Measurements from ENCODE around the gene PHF20. TPM values are rescaled to one million over a fixed set of nuclear protein-coding genes. Genes with fewer than 3 reads are reported as not detected.
"Not testable (repeated sequence)": the region's sequence is repeated elsewhere in the genome, so short reads cannot be mapped to it uniquely, and the experiment has no call there.

Gene PHF20
- polyA plus RNA-seq, 1 donor from 2014 or later = 49.2 TPM

- no peaks in the 10 kb centered on the region for H3K36me3 ChIP-seq (ENCODE audit: insufficient read depth, low read length)
- H3K79me2 ChIP-seq (replicated peaks; ENCODE audit: insufficient read depth, low read length) = no peaks in the 10 kb centered on the region
- H3K27ac ChIP-seq (ENCODE audit: low read length) = no peak overlapping the region
- no peaks in the 10 kb centered on the region for H3F3A ChIP-seq (ENCODE audit: insufficient read depth, low read length, poor library complexity, severe bottlenecking)
- H3K9ac ChIP-seq (ENCODE audit: low read length) = no peak overlapping the region
- H4K20me1 ChIP-seq (ENCODE audit: insufficient read depth) = no peaks in the 10 kb centered on the region
- no peak overlapping the region for H2AFZ ChIP-seq (ENCODE audit: low read depth, low read length)
- H3K27me3 ChIP-seq (ENCODE audit: insufficient read depth, low read depth, low read length) = no peaks in the 10 kb centered on the region
- no peaks in the 10 kb centered on the region for H3K9me3 ChIP-seq (ENCODE audit: low read length)
- TF ChIP-seq TAF1 (IDR thresholded peaks at IDR 0.05; ENCODE audit: low read depth) (no peak), CTCF (IDR thresholded peaks at IDR 0.05; ENCODE audit: poor library complexity, severe bottlenecking) (no peak), EZH2 (IDR thresholded peaks at IDR 0.05; ENCODE audit: borderline replicate concordance, insufficient read depth, low read length, poor library complexity, severe bottlenecking) (no peak)
- no peak overlapping the region for H3K4me3 ChIP-seq (ENCODE audit: low read length)
- no peaks in the 10 kb centered on the region for H3K9me2 ChIP-seq (ENCODE audit: insufficient read depth, low read length)
- no peak overlapping the region for H3K4me2 ChIP-seq (ENCODE audit: low read length)
Measured at GRCh38 chr20:35757098-35757705, 14.6 kb upstream of the PHF20 start.

GRCh38 chr20:35761548-35761947, 10.3 kb upstream of the PHF20 start:
- not testable (repeated sequence) for H3F3A ChIP-seq (ENCODE audit: insufficient read depth, low read length, poor library complexity, severe bottlenecking); H3K9me3 ChIP-seq (ENCODE audit: low read length); H4K20me1 ChIP-seq (ENCODE audit: insufficient read depth); H3K36me3 ChIP-seq (ENCODE audit: insufficient read depth, low read length); H3K4me3 ChIP-seq (ENCODE audit: low read length); H3K27ac ChIP-seq (ENCODE audit: low read length); H3K9ac ChIP-seq (ENCODE audit: low read length); H3K27me3 ChIP-seq (ENCODE audit: insufficient read depth, low read depth, low read length); H2AFZ ChIP-seq (ENCODE audit: low read depth, low read length); H3K79me2 ChIP-seq (replicated peaks; ENCODE audit: insufficient read depth, low read length); H3K9me2 ChIP-seq (ENCODE audit: insufficient read depth, low read length); H3K4me2 ChIP-seq (ENCODE audit: low read length)

- H4K20me1 ChIP-seq (ENCODE audit: insufficient read depth) = no peaks in the 10 kb centered on the region
- H3F3A ChIP-seq (ENCODE audit: insufficient read depth, low read length, poor library complexity, severe bottlenecking) = no peaks in the 10 kb centered on the region
- H3K4me2 ChIP-seq (ENCODE audit: low read length) = no peak overlapping the region
- no peak overlapping the region for H2AFZ ChIP-seq (ENCODE audit: low read depth, low read length)
- H3K36me3 ChIP-seq (ENCODE audit: insufficient read depth, low read length) = no peaks in the 10 kb centered on the region
- no peak for TF ChIP-seq RAD21 (conservative IDR thresholded peaks at IDR 0.05)
- no peak for TF ChIP-seq POLR2AphosphoS5 (IDR thresholded peaks at IDR 0.05)
- TF ChIP-seq EZH2 (IDR thresholded peaks at IDR 0.05; ENCODE audit: borderline replicate concordance, insufficient read depth, low read length, poor library complexity, severe bottlenecking) = no peak
- TF ChIP-seq CTCF (IDR thresholded peaks at IDR 0.05; ENCODE audit: poor library complexity, severe bottlenecking) = no peak
- TF ChIP-seq, protein P1, sequence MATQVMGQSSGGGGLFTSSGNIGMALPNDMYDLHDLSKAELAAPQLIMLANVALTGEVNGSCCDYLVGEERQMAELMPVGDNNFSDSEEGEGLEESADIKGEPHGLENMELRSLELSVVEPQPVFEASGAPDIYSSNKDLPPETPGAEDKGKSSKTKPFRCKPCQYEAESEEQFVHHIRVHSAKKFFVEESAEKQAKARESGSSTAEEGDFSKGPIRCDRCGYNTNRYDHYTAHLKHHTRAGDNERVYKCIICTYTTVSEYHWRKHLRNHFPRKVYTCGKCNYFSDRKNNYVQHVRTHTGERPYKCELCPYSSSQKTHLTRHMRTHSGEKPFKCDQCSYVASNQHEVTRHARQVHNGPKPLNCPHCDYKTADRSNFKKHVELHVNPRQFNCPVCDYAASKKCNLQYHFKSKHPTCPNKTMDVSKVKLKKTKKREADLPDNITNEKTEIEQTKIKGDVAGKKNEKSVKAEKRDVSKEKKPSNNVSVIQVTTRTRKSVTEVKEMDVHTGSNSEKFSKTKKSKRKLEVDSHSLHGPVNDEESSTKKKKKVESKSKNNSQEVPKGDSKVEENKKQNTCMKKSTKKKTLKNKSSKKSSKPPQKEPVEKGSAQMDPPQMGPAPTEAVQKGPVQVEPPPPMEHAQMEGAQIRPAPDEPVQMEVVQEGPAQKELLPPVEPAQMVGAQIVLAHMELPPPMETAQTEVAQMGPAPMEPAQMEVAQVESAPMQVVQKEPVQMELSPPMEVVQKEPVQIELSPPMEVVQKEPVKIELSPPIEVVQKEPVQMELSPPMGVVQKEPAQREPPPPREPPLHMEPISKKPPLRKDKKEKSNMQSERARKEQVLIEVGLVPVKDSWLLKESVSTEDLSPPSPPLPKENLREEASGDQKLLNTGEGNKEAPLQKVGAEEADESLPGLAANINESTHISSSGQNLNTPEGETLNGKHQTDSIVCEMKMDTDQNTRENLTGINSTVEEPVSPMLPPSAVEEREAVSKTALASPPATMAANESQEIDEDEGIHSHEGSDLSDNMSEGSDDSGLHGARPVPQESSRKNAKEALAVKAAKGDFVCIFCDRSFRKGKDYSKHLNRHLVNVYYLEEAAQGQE (IDR thresholded peaks at IDR 0.05; ENCODE audit: borderline replicate concordance) = no peak
- TF ChIP-seq SMC3 (conservative IDR thresholded peaks at IDR 0.05; ENCODE audit: poor library complexity) = no peak
- no peak for TF ChIP-seq MXI1 (conservative IDR thresholded peaks at IDR 0.05; ENCODE audit: poor library complexity, severe bottlenecking)
- no peak for TF ChIP-seq TAF1 (IDR thresholded peaks at IDR 0.05; ENCODE audit: low read depth)
- no peak overlapping the region for H3K4me3 ChIP-seq (ENCODE audit: low read length)
- H3K27me3 ChIP-seq (ENCODE audit: insufficient read depth, low read depth, low read length) = no peaks in the 10 kb centered on the region
- H3K79me2 ChIP-seq (replicated peaks; ENCODE audit: insufficient read depth, low read length) = no peaks in the 10 kb centered on the region
- H3K9me3 ChIP-seq (ENCODE audit: low read length) = no peaks in the 10 kb centered on the region
- H3K9me2 ChIP-seq (ENCODE audit: insufficient read depth, low read length) = no peaks in the 10 kb centered on the region
- no peak overlapping the region for H3K27ac ChIP-seq (ENCODE audit: low read length)
- no peak overlapping the region for H3K9ac ChIP-seq (ENCODE audit: low read length)
Measured at GRCh38 chr20:35762461-35762860, 9.4 kb upstream of the PHF20 start.

- H3K36me3 ChIP-seq (ENCODE audit: insufficient read depth, low read length); H3K9me2 ChIP-seq (ENCODE audit: insufficient read depth, low read length); H3K27me3 ChIP-seq (ENCODE audit: insufficient read depth, low read depth, low read length); H3K27ac ChIP-seq (ENCODE audit: low read length); H3K4me3 ChIP-seq (ENCODE audit: low read length); H2AFZ ChIP-seq (ENCODE audit: low read depth, low read length); H4K20me1 ChIP-seq (ENCODE audit: insufficient read depth); H3K9me3 ChIP-seq (ENCODE audit: low read length); H3K4me2 ChIP-seq (ENCODE audit: low read length); H3F3A ChIP-seq (ENCODE audit: insufficient read depth, low read length, poor library complexity, severe bottlenecking); H3K9ac ChIP-seq (ENCODE audit: low read length); H3K79me2 ChIP-seq (replicated peaks; ENCODE audit: insufficient read depth, low read length): not testable (repeated sequence)
Measured at GRCh38 chr20:35764936-35765335, 6.9 kb upstream of the PHF20 start.
